ENCODE data around the gene XPNPEP3.
"Not testable (repeated sequence)": the region's sequence is repeated elsewhere in the genome, so short reads cannot be mapped to it uniquely, and the experiment has no call there.

XPNPEP3 gene
- 12.6 to 25.3 (median 16.2) reads per million in 4 donors for total RNA-seq

DNA sequence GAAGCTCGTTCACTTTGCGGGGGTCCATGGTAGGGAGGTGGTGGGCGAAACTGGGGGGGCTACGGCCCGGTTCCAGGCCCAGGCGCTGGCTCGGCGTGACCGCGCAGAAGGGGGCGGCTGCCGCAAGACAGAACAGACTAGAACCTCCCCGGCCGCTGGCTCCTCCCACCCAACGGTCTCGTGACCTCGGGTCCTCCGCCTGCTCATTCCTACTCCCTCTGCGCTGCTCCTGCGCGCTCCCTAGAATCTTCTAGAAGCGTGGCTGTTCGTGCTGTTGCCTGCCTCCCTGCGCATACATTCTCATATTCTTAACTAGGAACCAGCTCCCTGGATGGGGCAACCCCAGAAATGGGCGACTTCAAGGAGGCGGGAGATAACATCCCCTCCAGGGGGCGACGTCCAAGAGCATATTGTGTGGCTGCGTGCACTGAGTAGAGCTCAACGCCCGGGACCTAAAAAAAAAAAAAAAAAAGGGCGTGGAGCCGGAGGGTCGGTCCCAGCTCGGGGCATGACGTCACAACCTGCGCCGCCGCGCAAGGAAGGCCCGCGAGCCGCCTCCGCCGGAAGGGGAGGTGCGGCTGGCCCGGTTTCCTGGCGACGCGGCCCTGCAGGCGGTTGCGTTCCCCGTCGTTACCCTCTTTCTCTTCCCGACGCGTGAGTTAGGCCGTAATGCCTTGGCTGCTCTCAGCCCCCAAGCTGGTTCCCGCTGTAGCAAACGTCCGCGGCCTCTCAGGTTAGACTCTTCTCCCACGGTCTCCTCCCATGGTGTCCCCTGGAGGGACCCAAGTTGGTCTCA, at the start of gene XPNPEP3, which contains the start of gene ST13:
Gene XPNPEP3, plus strand, starts transcription at position 636 of the 796 bp plus-strand sequence. Its CDS starts 34 bp downstream, at position 670.
Gene ST13, minus strand, starts transcription at position 127 of the 796 bp plus-strand sequence. Its CDS starts 99 bp downstream, at position 28.
- DNase-seq = peak; percentile 92 to 97 (median 95)

DNA sequence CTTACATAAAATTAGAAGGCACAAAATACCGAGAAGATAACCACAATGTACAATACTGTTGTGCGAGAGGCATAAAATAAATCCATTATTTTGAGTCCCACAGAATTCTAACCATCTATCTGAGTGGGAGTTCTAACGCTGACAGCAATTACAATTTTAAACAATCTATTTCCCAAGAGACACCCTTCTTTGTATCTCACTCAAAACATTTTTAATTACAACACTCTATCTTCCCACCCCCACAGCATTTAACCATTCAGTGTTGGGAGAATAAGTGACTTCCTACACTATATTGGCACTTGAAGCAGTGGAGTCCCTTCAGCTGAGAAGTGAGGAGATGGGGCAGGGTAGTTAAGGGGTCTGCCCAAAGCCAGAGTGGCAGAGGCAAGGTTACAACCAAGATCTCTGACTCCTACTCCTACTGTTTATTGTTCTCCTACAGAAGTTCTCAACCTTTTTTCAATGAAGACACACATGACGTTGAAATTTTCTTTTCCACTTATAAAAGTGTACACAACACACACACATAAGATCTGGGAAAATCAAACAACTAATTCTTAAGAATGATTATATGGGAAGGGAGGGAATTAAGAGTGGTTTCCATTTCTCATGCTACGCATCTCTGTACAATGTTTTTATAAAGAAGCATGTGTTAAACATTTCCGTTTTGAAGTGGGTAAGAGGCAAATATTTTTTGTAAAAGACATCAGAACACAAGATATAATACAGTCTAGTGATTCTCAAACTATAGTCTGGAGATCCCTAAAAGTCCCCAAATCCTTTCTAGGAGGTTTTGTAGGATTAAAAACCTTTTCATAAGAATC, 48.7 kb upstream of the XPNPEP3 start:
- no peak for DNase-seq

DNA sequence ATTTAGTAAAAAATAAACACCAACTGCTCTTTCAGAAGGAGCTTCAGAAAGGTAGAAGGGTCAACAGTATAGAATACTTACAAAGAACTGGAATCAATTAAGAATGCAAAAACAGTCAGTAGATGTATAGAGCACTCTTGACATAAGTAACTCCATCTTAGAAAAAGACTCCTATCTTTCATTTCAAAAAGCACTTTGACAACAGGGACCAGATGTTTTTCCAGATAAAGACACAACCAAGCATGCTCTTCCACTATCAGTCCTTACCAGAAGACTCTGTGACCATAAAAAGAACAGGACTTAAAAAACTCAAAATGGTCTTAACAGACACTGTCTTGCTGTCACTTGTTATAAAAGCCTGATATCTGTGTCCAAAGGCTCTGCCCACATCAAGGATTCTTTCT, 43.0 kb upstream of the XPNPEP3 start:
- no peak for DNase-seq

DNA sequence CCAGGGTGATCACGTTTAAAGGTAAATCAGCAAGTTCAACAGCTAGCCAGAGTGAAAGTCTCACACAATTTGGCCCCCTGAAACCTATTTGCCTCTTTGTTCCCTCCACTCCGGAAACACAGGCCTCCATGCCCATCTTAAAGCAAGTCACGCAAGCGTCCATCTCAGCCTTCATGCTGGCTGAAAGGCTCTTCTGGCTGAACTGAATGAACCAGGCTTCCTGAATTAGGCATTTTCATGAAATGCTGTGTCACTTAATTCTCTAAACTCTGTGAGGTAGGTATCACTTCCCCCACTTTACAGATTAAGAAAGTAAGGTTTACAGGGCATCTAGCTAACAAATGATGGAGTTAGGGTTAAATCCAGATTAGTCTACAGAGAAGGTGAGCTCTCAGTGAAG, 39.2 kb upstream of the XPNPEP3 start:
- no peak for DNase-seq

DNA sequence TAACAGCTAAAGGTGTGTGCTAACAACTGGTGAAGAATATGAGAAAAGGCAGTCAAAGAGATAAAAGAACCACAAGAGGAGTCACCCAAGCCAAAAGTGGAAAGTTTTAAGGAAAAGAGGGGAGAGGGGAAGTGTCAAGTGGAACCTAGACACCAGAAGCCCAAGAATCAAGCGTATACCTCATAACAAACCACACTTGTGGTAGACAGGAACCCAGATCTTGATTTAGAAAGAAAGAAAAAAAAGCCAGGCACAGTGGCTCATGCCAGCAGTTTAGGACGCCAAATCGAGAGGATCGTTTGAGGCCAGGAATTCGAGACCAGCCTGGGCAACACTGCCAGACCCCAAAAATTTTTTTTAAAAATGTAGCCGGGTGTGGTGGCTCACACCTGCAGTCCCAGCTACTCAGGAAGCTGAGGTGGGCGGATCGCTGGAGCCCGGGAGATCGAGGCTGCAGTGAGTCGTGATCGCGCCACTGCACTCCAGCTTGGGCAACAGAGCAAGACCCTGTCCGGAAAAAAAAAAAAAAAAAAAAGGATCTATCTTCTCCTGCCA, 38.7 kb upstream of the XPNPEP3 start:
- DNase-seq = peak in 2 of 5 donors; percentile 8 to 13

DNA sequence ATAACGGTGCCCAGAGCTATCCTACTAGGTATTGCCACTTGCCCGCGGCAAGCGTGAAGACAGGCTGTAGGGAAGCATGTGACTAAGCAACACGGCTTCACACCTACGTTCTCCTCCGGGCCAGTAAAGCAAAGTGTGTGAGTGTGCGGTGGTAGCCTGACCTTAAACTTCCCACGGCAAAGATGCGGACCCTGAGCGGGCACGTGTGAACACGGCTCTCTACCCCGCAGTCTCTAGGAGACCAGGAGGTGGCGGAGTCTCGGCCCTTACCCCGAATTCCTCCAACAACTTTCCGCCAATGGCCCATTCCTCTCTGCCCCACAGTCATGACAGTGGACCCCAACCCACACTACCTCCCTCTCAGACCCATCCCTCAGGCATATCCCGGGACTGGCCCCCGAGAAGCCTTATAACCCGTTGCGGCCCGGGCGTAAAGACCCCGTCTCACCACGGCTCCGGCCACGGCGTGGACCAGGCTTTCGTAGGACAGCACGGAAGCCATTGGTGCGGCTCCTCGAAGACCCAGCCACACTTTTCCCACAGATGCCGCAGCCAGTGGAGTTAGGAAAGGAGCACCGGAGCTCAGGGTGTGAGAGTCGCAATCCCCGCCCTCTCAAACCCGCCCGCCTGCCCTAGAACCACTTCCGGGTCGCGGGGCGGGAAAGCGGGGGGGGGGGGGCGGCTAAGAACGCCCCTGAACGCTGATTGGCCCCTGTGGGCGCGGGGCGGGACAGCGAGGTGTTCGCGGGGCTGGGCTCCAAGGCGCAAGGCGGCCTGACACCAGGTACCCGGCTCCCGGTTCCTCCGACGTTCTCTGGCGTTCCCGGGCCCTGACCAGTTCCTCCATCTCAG, 38.0 kb upstream of the XPNPEP3 start, which contains the start of gene SLC25A17:
Gene SLC25A17, minus strand, starts transcription at position 600 of the 852 bp plus-strand sequence. Its CDS starts 98 bp downstream, at position 502.
- peak; percentile 76 to 87 (median 86) for DNase-seq

DNA sequence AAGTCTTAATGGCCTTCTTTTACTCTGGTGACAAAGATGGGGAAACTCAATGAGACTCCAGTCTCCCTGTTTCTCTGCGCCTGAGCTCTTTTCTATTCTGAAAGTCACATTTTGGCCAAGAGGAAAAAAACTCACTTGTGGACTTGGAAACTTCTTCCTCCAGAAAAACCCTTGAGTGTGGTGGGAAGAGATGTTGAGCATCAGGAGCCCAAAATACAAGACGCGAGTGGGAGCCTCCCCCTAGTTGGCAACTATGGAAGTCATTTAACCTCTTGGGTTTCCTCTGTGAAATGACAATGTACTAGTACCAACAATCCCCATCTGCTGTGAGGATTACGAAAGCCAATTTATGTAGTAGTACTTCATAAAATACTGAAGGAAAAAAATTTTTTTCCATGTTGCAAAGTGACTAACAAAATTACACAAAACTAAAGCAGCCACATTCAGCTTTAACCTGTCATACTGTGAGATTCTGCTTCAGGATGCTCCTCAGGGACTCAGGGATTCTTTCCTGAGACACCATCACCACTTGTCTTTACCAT, 37.3 kb upstream of the XPNPEP3 start:
- peak in 1 of 5 donors; percentile 1 for DNase-seq

DNA sequence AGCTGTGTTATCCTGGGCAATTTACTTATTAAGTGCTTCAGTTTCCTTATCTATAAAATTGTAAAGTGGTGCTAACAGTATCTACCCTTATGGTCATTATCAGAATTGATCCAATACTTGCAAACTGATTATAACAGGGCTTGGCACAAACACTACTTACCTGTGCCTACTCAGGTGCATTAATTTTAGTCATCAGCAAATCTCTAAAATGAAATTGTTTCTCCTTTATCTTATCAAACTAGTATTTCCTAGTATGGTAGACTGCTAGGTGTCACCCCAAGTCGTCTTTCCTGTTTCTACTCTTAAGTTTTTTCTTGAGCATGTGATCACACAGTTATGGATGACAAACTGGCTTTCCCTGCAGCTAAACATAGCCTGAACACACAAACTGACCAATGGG, 33.5 kb upstream of the XPNPEP3 start:
- no peak for DNase-seq

DNA sequence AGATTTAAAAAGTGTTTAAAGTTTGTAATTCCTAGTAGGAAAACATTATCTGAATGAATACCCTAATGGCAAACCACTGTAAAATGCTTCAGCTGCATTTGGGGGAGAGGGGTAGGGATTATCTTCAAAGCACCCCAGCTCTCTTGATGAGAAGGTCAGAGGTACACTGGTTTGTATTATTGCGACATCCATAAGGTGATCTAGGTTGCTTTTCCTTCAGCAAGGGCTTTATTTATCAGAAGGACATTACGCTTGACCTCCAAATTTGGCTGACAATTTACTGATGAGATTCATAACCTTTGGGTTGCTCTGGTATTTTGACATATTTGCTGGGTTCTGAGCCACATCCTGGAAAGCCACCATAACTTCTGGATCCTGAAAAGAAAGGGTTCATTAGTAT, 30.7 kb upstream of the XPNPEP3 start:
- DNase-seq = not testable (repeated sequence)

DNA sequence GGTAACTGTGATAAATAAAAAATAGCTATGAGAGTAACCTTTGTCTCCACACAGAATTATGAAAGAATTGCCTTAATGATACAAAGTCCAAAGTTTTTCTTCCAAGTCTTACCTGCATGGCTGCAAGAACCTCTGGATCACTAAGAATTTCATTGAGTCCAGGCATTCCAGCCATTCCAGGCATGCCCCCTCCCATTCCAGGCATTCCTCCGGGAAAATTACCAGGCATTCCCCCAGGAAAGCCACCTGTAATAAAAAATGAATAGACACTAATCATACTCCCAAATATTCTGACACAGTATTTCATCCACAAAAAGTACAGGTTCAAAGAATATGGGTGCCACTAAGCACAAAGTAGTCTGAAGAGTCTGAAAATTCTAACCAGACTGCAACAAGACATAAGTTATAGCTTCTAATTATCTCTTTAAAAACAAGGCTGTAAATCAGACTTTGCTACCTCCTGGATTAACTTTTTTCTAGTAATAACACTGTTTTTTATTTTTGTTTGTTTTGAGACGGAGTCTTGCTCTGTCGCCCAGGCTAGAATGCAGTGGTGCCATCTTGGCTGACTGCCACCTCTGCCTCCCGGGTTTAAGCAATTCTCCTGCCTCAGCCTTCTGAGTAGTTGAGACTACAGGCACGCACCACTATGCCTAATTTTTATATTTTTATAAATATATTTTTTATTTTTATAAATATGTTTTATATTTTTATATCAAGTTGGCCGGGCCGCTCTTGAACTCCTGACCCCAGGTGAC, 29.8 kb upstream of the XPNPEP3 start:
- DNase-seq = no peak

DNA sequence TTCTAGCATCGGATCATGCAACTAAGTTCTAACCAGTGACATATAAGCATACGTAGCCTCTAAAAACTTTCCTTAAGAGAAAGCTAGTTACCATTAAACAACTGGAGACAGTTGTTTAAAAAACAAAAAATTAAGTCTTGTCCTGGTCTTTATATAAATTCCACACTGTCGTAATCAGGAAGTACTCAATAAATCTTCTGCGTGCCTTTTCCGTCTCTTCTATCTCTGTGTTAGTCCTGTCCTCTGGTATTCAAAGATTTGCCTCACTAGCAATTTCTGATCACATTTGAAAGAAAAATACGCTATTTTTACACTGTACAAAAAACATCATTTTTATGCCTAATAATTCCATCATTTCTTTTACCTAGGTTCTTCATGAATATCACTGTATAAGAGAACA, 27.8 kb upstream of the XPNPEP3 start:
- no peak for DNase-seq

DNA sequence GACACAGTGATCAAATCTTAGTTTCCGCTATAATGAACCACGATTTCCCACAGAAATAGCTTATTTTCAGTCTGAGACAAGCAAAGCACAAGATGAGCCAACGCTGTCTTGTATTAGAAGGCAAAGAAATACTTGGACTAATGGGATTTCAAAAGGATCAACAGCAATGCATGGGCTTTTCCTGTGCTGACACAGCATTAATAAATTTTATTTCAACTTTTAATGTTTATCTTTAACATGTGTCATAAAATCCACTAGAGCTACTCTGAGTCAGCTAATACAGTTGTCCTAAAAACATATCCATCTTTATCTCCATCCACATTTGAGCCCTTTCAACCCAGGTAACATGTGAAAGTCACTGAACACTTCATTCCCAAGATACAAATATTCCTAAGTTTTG, 22.3 kb upstream of the XPNPEP3 start:
- DNase-seq = no peak

DNA sequence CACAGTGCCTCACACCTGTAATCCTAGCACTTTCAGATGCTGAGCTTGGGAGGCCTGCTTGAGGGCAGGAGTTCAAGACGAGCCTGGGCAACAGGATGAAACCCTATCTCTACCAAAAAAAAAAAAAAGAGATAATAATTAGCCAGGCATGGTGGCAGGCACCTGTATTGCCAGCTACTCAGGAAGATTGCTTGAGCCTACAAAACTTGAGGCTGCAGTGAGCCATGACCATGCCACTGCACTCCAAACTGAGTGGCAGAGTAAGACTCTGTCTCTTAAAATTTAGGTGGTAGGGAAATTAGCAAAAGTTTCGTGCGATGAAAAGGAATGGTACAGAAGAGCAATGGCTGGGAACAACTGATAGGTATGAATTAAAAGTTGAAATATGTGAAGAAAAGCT, 18.5 kb upstream of the XPNPEP3 start:
- DNase-seq = no peak

DNA sequence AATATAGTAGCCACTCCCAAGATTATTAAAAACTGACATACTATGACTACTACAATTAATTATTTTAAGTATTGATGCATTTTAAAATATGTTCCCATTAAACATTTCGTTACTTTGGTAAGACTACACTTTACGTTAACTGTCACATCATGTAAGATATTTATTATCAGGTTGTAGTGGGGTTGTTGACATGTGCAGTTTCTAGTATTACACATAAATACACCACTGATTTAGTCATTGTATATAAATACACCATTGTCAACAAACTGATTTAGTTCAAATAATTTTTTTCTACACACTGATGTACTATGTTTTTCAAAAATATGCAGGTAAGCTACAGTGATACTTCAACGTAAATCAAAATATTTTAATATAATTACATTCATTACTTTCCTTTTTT, 12.0 kb upstream of the XPNPEP3 start:
- DNase-seq = no peak

DNA sequence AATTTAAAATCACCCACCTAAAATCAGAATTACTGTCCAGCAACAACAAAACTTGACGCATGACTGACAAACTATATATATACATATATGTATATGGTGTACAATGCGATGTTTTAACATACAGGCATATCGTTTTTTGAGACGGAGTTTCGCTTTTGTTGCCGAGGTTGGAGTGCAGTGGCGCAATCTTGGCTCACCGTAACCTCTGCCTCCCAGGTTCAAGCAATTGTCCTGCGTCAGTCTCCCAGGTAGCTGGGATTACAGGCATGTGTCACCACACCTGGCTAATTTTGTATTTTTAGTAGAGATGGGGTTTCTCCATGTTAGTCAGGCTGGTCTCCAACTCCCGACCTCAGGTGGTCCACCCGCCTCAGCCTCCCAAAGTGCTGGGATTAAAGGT, 11.1 kb upstream of the XPNPEP3 start:
- DNase-seq = not testable (repeated sequence)

DNA sequence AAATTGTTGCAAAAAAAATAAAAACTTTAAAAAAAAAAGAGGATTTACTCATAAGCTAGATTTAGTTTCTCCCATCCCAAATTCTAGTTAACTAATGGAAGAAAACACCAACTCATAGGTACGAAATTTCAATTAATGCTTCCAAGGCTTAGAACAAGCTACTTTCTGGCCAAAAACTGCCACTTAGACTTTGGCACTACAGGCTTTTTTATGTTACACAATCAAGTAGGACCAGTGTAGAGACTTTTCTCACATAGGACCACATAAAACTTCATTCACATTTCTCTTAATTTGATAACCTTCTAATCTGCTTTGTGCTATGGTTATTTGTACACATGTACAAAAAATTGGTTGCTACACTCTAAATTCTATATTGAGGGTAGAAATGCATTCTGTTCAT, 3.6 kb upstream of the XPNPEP3 start:
- no peak for DNase-seq

DNA sequence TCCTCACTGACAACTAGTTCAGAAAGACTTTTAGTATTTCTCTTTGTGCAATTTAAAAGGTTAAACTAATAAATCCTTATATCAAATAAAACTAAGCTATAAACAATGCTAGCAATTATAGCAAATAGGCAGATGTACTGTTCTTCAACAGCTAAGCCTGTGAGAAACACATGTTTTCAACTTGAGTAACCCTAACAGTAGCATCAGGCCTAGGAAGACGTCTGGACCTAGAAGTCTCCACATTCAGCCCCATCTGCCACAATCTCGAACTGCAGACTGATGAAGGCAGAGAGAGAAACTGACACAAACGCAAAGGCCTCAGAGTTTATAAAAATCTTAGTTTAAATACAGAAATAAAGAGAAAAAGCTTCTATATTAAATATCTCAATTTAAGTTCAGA, 3.0 kb upstream of the XPNPEP3 start:
- no peak for DNase-seq

DNA sequence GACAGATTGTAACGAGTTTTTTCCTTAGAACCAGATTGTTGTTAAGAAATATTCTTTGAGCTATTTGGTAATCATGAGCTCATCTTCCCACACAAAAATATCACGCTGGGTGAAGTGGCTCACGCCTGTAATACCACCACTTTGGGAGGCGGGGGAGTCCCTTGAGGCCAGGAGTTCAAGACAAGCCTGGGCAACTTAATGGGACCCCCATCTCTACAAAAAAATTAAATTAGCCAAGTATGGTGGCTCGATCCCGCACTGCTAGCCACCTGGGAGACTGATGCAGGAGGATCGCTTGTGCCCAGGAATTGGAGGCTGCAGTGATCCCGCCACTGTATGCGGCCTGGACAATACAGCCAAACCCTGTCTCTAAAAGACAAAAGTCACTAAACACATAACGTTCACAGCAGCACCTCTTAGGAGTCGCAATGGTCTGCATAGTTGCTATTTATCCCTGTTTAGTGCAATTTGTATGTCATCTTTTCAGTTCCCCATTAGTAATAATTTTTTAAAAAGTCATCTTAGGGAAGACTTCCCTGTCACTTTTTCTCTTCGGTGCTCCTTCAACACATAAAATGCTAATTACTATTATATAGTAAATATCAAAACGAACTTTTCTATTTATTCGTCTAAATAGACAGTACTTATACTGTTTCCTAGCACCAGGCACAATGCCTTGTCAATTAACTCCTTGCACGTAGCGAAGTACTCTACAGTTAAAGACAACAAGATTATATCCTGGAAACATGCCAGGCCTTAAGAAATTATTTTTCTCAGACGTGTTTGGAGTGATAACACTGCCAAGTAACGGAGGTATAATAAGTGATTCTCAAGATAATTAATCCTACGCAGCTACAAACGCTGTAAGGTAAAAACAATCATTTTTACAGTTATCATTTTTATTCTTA, 1.6 kb upstream of the XPNPEP3 start:
- no peak for DNase-seq

DNA sequence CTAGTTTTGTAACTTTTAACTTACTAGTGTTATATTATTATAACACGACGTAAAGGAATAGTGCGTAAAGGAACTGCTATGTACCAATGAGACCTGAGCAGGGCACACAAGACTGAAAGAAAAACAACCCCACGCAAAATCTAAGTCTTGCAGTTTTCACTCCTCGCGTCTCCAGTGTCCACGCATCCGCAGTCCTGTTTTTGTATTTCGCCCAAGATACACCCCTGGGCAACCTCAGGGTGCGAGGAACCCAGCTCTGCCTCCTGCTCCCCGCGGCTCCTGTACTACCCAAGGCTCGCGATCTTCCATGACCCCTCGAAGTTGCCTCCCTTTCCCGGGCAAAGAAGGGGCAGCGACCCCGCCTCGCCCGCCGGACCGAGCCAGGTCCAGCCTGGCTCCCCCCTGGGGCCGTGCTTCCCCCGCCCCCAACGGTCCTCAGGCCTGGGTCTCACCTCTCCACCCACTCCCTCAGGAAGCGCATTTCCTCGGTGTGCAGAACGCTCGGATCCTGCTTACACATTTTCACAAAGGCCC, 902 bp upstream of the XPNPEP3 start:
- DNase-seq = peak in 3 of 5 donors; percentile 17 to 30 (median 20)
